NT2/D1 (cell line): ENCODE results near the gene MALAT1.

Experiments
- SUZ12 ChIP-seq: IDR thresholded peaks from 2 replicates; pipeline ENCODE4 v1.6.1; 2011; ENCODE audit not compliant: insufficient read length, insufficient read depth; ENCODE audit errors: extremely low read depth
- YY1 ChIP-seq: IDR thresholded peaks from 2 replicates; pipeline ENCODE4 v1.6.1; 2011; ENCODE audit not compliant: insufficient read length, insufficient read depth
- ZNF274 ChIP-seq: IDR thresholded peaks from 2 replicates; pipeline ENCODE4 v1.6.1; 2011; ENCODE audit warnings: mild to moderate bottlenecking, low read depth, low read length

GRCh38 chr11:65524741-65525545, 26.1 kb downstream of the MALAT1 start, which contains the start of gene SCYL1:
- TF ChIP-seq ZNF274 (no peak), SUZ12 (no peak), YY1 (no peak)
